Gastroesophageal sphincter (tissue), 3 donors: ENCODE measurements around the gene PKIB.

ENCODE experiments used
- CTCF ChIP-seq, 4 experiments: fragments of 200-600 bp in 2 of 4; fragments of 450-650 bp in 2 of 4; sonication (generic) in 1 of 4; IDR thresholded peaks; one replicate each; pipeline ENCODE4 v1.5.1; 2017 to 2019; ENCODE audit warnings: antibody characterized with exemption in 4 of 4, mild to moderate bottlenecking in 2 of 4, moderate library complexity in 2 of 4
- EP300 ChIP-seq: sonication (generic); formaldehyde crosslinking; IDR thresholded peaks from one replicate; pipeline ENCODE4 v1.6.1; 2017; ENCODE audit warnings: antibody characterized with exemption, mild to moderate bottlenecking

GRCh38 chr6:122696079-122696478, 85.9 kb downstream of the PKIB start:
- TF ChIP-seq CTCF (IDR thresholded peaks at IDR 0.05) (no peak), EP300 (no peak)
